K562 (cell line): ENCODE measurements around the gene CDYL2. TPM values are rescaled to one million over a fixed set of nuclear protein-coding genes. Genes with fewer than 3 reads are reported as not detected.

Experiments used
- ATAC-seq: fragments of 200-7000 bp; cut with Tn5 transposase; 3 replicates; pipeline ENCODE4 v1.9.1; 2020; ENCODE audit warnings: moderate library complexity
- BruUV-seq: library from RNA; stranded (reverse); fragments of 400-500 nt; replicated peaks from 2 replicates; lab custom pipeline; 2021; lab: Mats Ljungman, UMichigan
- CTCF ChIA-PET: fragments of 300-600 bp; formaldehyde crosslinking; extraction: SDS; loops from one replicate; lab custom pipeline; 2021; ENCODE audit warnings: low intra/inter-chr PET ratio; lab: Yijun Ruan, JAX
- POLR2A ChIA-PET: fragments of 300-600, 350-650 bp; sonication (Branson Sonifier 250); formaldehyde crosslinking; extraction: SDS; loops from one replicate; lab custom pipeline; 2021; ENCODE audit warnings: antibody characterized with exemption, inconsistent platforms; lab: Yijun Ruan, JAX
- DNase-seq, 4 experiments: peaks; one replicate each; pipeline versions ENCODE4 v3.0.0 to v3.0.0-alpha.2; 2011 to 2018; ENCODE audit warnings: low spot score in 3 of 4, mixed read lengths in 3 of 4; ENCODE audit errors: extremely low read depth in 1 of 4
- FAIRE-seq: peaks from 2 replicates; lab custom pipeline; 2011; peaks lifted over from hg19 to GRCh38; lab: Jason Lieb, UNC
- H2AFZ ChIP-seq: 2 replicates; pipeline ENCODE4 v1.6.0; 2011; ENCODE audit warnings: low read depth, low read length, control low read depth, inconsistent platforms
- H3K27ac ChIP-seq: fragments of 200-600 bp; 3 replicates; pipeline ENCODE4 v1.8.0; 2011; ENCODE audit warnings: low read depth, mild to moderate bottlenecking, control low read depth, inconsistent platforms, low read length, moderate library complexity, mixed read lengths; ENCODE audit errors: extremely low read depth
- H3K27me3 ChIP-seq, 2 experiments: fragments of 300-600 bp in 1 of 2; 2 replicates in 1 of 2; 3 replicates in 1 of 2; pipeline versions ENCODE4 v1.6.0 to v1.8.0; 2011; ENCODE audit warnings: inconsistent platforms in 2 of 2, low read length in 2 of 2, mild to moderate bottlenecking in 1 of 2, mixed read lengths in 1 of 2, moderate library complexity in 1 of 2; ENCODE audit not compliant: control insufficient read depth in 2 of 2, insufficient read depth in 2 of 2
- H3K36me3 ChIP-seq: fragments of 300-600 bp; 3 replicates; pipeline ENCODE4 v1.8.0; 2011; ENCODE audit warnings: mild to moderate bottlenecking, low read length, inconsistent platforms; ENCODE audit not compliant: control insufficient read depth, insufficient read depth
- H3K4me1 ChIP-seq, 2 experiments: fragments of 200-600 bp in 1 of 2; replicated peaks in 1 of 2; 2 replicates in 1 of 2; 3 replicates in 1 of 2; pipeline versions ENCODE4 v1.5.1 to v1.8.0; 2011; ENCODE audit warnings: inconsistent platforms in 2 of 2, low read length in 2 of 2, mild to moderate bottlenecking in 1 of 2, mixed read lengths in 1 of 2, moderate library complexity in 1 of 2; ENCODE audit not compliant: control insufficient read depth in 2 of 2, insufficient read depth in 2 of 2
- H3K4me2 ChIP-seq: 2 replicates; pipeline ENCODE4 v1.6.1; 2011; ENCODE audit warnings: low read length, control low read depth, inconsistent platforms, mixed read lengths; ENCODE audit not compliant: insufficient read depth
- H3K4me3 ChIP-seq: fragments of 200-600 bp; sonication (generic), shearing (Covaris generic); 2 replicates; pipeline ENCODE4 v1.5.1; 2016; ENCODE audit warnings: control low read depth, inconsistent platforms
- H3K79me2 ChIP-seq: fragments of 200-600 bp; 3 replicates; pipeline ENCODE4 v1.8.0; 2011; ENCODE audit warnings: low read length, inconsistent platforms; ENCODE audit not compliant: control insufficient read depth, insufficient read depth
- H3K9ac ChIP-seq, 2 experiments: 2 replicates each; pipeline versions ENCODE4 v1.6.0 to v1.6.1; 2011; ENCODE audit warnings: low read depth in 2 of 2, low read length in 2 of 2, control low read depth in 1 of 2, inconsistent platforms in 1 of 2, mild to moderate bottlenecking in 1 of 2, mixed read lengths in 1 of 2; ENCODE audit not compliant: insufficient read depth in 1 of 2
- H3K9me1 ChIP-seq: one replicate; pipeline ENCODE4 v1.6.0; 2011; ENCODE audit warnings: inconsistent platforms, mild to moderate bottlenecking, low read length, moderate library complexity; ENCODE audit not compliant: control insufficient read depth, insufficient read depth
- H3K9me3 ChIP-seq: replicated peaks from 2 replicates; pipeline ENCODE4 v1.5.1; 2011; ENCODE audit warnings: low read depth, low read length, inconsistent platforms; ENCODE audit not compliant: control insufficient read depth, insufficient read depth
- H4K20me1 ChIP-seq: replicated peaks from 2 replicates; pipeline ENCODE4 v1.6.1; 2011; ENCODE audit warnings: low read length, inconsistent platforms, mixed read lengths; ENCODE audit not compliant: control insufficient read depth, insufficient read depth
- C11orf30 ChIP-seq: fragments of 450-650 bp; IDR thresholded peaks from 2 replicates; pipeline ENCODE4 v1.6.1; 2016; ENCODE audit warnings: low read depth, mild to moderate bottlenecking
- CBX5 ChIP-seq: IDR thresholded peaks from 2 replicates; pipeline ENCODE4 v1.6.1; 2014; ENCODE audit warnings: low read depth, borderline replicate concordance
- CHD4 ChIP-seq: fragments of 200-600 bp; sonication (generic); IDR thresholded peaks from 3 replicates; pipeline ENCODE4 v1.6.1; 2012; ENCODE audit warnings: low read depth, mild to moderate bottlenecking, mixed read lengths, low read length, inconsistent platforms; ENCODE audit not compliant: insufficient read depth, insufficient replicate concordance, poor library complexity, severe bottlenecking
- EGR1 ChIP-seq: fragments of 450-650 bp; conservative IDR thresholded peaks from 2 replicates; pipeline ENCODE4 v1.6.1; 2017; ENCODE audit warnings: mild to moderate bottlenecking
- ELF4 ChIP-seq: fragments of 450-650 bp; formaldehyde crosslinking; IDR thresholded peaks from 2 replicates; pipeline ENCODE4 v1.4.0; 2022; ENCODE audit warnings: missing genetic modification characterization
- HMG20A ChIP-seq: fragments of 450-650 bp; formaldehyde crosslinking; conservative IDR thresholded peaks from 2 replicates; pipeline ENCODE4 v1.4.0; 2020; ENCODE audit warnings: mild to moderate bottlenecking, mixed read lengths
- JUND ChIP-seq, 2 experiments: IDR thresholded peaks; 2 replicates in 1 of 2; 3 replicates in 1 of 2; pipeline ENCODE4 v1.6.1; 2011; ENCODE audit warnings: borderline replicate concordance in 2 of 2, low read depth in 2 of 2, low read length in 2 of 2, improper control_type of control experiment in 1 of 2, missing biosample characterization in 1 of 2, missing genetic modification characterization in 1 of 2, missing genetic modification reagents in 1 of 2
- MAZ ChIP-seq, 2 experiments: fragments of 450-650 bp in 1 of 2; sonication (generic) in 1 of 2; formaldehyde crosslinking; IDR thresholded peaks in 1 of 2; conservative IDR thresholded peaks in 1 of 2; 2 replicates each; pipeline versions ENCODE4 v1.4.0 to v1.5.0; 2020; ENCODE audit warnings: mild to moderate bottlenecking in 1 of 2, missing genetic modification reagents in 1 of 2
- MTF1 ChIP-seq: fragments of 250-450 bp; sonication (Bioruptor Pico); IDR thresholded peaks from 2 replicates; pipeline ENCODE4 v1.9.0; 2021; ENCODE audit warnings: moderate library complexity, mild to moderate bottlenecking, inconsistent platforms, borderline replicate concordance
- PREB ChIP-seq: sonication (generic); formaldehyde crosslinking; IDR thresholded peaks from 2 replicates; pipeline ENCODE4 v1.8.1; 2023; ENCODE audit warnings: mild to moderate bottlenecking, missing genetic modification reagents
- PTRF ChIP-seq: fragments of 450-650 bp; IDR thresholded peaks from 2 replicates; pipeline ENCODE4 v1.6.1; 2016; ENCODE audit warnings: mild to moderate bottlenecking, missing genetic modification characterization, missing compliant biosample characterization
- RBM34 ChIP-seq: fragments of 200-400 bp; formaldehyde crosslinking; IDR thresholded peaks from 2 replicates; pipeline ENCODE4 v1.6.1; 2018; ENCODE audit warnings: low read length, borderline replicate concordance; ENCODE audit not compliant: insufficient read depth
- SMAD1 ChIP-seq: fragments of 150-350 bp; IDR thresholded peaks from 2 replicates; pipeline ENCODE4 v1.6.1; 2014; ENCODE audit warnings: low read length, low read depth; ENCODE audit not compliant: partially characterized antibody
- SP1 ChIP-seq: sonication (generic); formaldehyde crosslinking; IDR thresholded peaks from 2 replicates; pipeline ENCODE4 v1.8.1; 2022; ENCODE audit warnings: mild to moderate bottlenecking, missing genetic modification reagents
- STAT5B ChIP-seq: fragments of 250-450 bp; sonication (Bioruptor Pico); IDR thresholded peaks from 2 replicates; pipeline ENCODE4 v1.8.0; 2021; ENCODE audit warnings: mild to moderate bottlenecking, inconsistent platforms
- WGBS: fragments of 100-300 bp; shearing (Covaris generic); methylation state at CpG from one replicate; pipeline ENCODE4 v1.1.6; 2016; ENCODE audit warnings: low coverage, mixed read lengths; ENCODE audit not compliant: insufficient coverage; ENCODE audit errors: missing lambda C conversion rate; 5-methylcytosine and 5-hydroxymethylcytosine counted together
- in situ Hi-C: fragments of 300-500 bp; cut with MboI; formaldehyde crosslinking; loops from 4 replicates; pipeline ENCODE4 v1.15.0; 2018; ENCODE audit warnings: inconsistent platforms, mixed read lengths
- intact Hi-C: fragments of 100-400 bp; cut with micrococcal nuclease; formaldehyde crosslinking; loops from 2 replicates; pipeline ENCODE4 v1.14.2; 2022
- polyA plus RNA-seq, 8 experiments: library from polyadenylated mRNA; depleted of rRNA in 4 of 8; stranded (reverse) in 5 of 8; unstranded in 3 of 8; fragments of >200 nt; fragmentation: Nextera tagmentation in 2 of 8; fragmentation: Illumina TruSeq in 1 of 8; extraction: Ambion mirVana in 2 of 8; extraction: Trizol in 1 of 8; gene quantifications; 2 replicates each; pipeline versions ENCODE4 v1.2.1 to v1.2.3, GENCODE V29; 2011 to 2014; ENCODE audit warnings: inconsistent platforms in 1 of 8, missing spikeins in 1 of 8
- total RNA-seq, 7 experiments: library from RNA; depleted of rRNA in 6 of 7; stranded (reverse); fragments of >200 nt in 6 of 7; fragmentation: Illumina TruSeq in 2 of 7; extraction: Trizol in 2 of 7; gene quantifications; 2 replicates each; pipeline versions ENCODE4 v1.2.1 to v1.2.3, GENCODE V29; 2011 to 2021; ENCODE audit warnings: low replicate concordance in 1 of 7
- TF ChIP-seq, protein P1 (sequence below), 2 experiments: IDR thresholded peaks in 1 of 2; conservative IDR thresholded peaks in 1 of 2; 2 replicates each; pipeline ENCODE4 v1.6.1; 2016; ENCODE audit warnings: low read depth in 2 of 2, mild to moderate bottlenecking in 1 of 2, missing compliant biosample characterization in 1 of 2, missing genetic modification characterization in 1 of 2, moderate library complexity in 1 of 2
- TF ChIP-seq, protein P2 (sequence below): fragments of 250-450 bp; sonication (Bioruptor Pico); IDR thresholded peaks from 2 replicates; pipeline ENCODE4 v1.5.1; 2021; ENCODE audit warnings: mild to moderate bottlenecking

Gene CDYL2
- total and polyA plus RNA-seq, 9 of the 15 experiments (the other 6 are each of a cell fraction or from before 2014, with no cell fraction given): under 0.01 to 0.04 (median 0.01) TPM; not detected in 6

GRCh38 chr16:80776856-80777255 lies 27.5 kb downstream of the CDYL2 start:
- H3K9me3 ChIP-seq: no peaks in the 10 kb centered on the region
- H3K9me1 ChIP-seq: no peaks in the 10 kb centered on the region
- H3K79me2 ChIP-seq: no peaks in the 10 kb centered on the region
- in situ Hi-C loops (no loop called here), intact Hi-C loops (no loop called here)
- CTCF ChIA-PET: no interaction called here
- 7% methylated on average over 19 of the region's 19 CpGs for WGBS
- H2AFZ ChIP-seq: no peak overlapping the region
- FAIRE-seq: no peak
- DNase-seq: no peak
- TF ChIP-seq SP1: no peak
- no peak for TF ChIP-seq PTRF
- TF ChIP-seq, protein P1, sequence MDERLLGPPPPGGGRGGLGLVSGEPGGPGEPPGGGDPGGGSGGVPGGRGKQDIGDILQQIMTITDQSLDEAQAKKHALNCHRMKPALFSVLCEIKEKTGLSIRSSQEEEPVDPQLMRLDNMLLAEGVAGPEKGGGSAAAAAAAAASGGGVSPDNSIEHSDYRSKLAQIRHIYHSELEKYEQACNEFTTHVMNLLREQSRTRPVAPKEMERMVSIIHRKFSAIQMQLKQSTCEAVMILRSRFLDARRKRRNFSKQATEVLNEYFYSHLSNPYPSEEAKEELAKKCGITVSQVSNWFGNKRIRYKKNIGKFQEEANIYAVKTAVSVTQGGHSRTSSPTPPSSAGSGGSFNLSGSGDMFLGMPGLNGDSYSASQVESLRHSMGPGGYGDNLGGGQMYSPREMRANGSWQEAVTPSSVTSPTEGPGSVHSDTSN (CRISPR knock-in tag; IDR thresholded peaks at IDR 0.05; ENCODE audit: low read depth): no peak
- TF ChIP-seq, protein P1 (tag; conservative IDR thresholded peaks at IDR 0.05; ENCODE audit: low read depth): no peak
- TF ChIP-seq C11orf30: no peak
- no peak for TF ChIP-seq MAZ (CRISPR knock-in tag; conservative IDR thresholded peaks at IDR 0.05 in 1 of 2, IDR thresholded peaks at IDR 0.05 in 1 of 2)
- TF ChIP-seq JUND (IDR thresholded peaks at IDR 0.05; ENCODE audit: borderline replicate concordance, low read depth, low read length): no peak
- no peak for TF ChIP-seq JUND (tag; IDR thresholded peaks at IDR 0.05; ENCODE audit: borderline replicate concordance, low read depth, low read length)
- no peak for TF ChIP-seq ELF4 (CRISPR knock-in tag)
- no peak for TF ChIP-seq EGR1
- TF ChIP-seq HMG20A: no peak
- TF ChIP-seq CHD4: no peak
- TF ChIP-seq PREB (CRISPR knock-in tag): no peak
- no peak for TF ChIP-seq MTF1 (CRISPR knock-in tag)
- TF ChIP-seq CBX5: no peak
- TF ChIP-seq, protein P2, sequence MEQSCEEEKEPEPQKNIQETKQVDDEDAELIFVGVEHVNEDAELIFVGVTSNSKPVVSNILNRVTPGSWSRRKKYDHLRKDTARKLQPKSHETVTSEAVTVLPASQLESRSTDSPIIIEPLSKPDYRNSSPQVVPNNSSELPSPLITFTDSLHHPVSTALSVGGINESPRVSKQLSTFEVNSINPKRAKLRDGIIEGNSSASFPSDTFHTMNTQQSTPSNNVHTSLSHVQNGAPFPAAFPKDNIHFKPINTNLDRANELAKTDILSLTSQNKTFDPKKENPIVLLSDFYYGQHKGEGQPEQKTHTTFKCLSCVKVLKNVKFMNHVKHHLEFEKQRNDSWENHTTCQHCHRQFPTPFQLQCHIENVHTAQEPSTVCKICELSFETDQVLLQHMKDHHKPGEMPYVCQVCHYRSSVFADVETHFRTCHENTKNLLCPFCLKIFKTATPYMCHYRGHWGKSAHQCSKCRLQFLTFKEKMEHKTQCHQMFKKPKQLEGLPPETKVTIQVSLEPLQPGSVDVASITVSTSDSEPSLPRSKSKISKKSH: no peak
- TF ChIP-seq SMAD1: no peak
- TF ChIP-seq STAT5B (CRISPR knock-in tag): no peak
- TF ChIP-seq RBM34: no peak
- TF ChIP-seq, all 486 proteins: peak for 0
- Histone ChIP-seq H3K27me3 (no peaks in the 10 kb centered on the region), H3K36me3 (no peaks in the 10 kb centered on the region), H3K4me1 (no peaks in the 10 kb centered on the region), H4K20me1 (no peaks in the 10 kb centered on the region), H3K4me3 (no peak overlapping the region), H3K9ac (no peak overlapping the region), H3K4me2 (no peak overlapping the region), H3K27ac (no peak overlapping the region)
- BruUV-seq: no TSS peak
- ATAC-seq: no peak
- POLR2A ChIA-PET: interaction anchor here (0.7 kb wide), 1 partner anchor 111 kb away, joined by 3 read pairs; no protein-coding TSS in a partner anchor
